MCF 10A (cell line): ENCODE data around the gene KIAA0513. TPM values are rescaled to one million over a fixed set of nuclear protein-coding genes. Genes with fewer than 3 reads are reported as not detected.
A peak's percentile ranks its signal among the peaks of the same experiment; 100 is the strongest.

ENCODE experiments used
- BruUV-seq: library from RNA; stranded (reverse); fragments of 400-500 nt; replicated peaks from 2 replicates; lab custom pipeline; 2021; lab: Mats Ljungman, UMichigan
- CTCF ChIA-PET: fragments of 300-600 bp; sonication (Branson Sonifier 250); formaldehyde crosslinking; extraction: SDS; loops from one replicate; lab custom pipeline; 2021; ENCODE audit warnings: antibody characterized with exemption, inconsistent platforms; lab: Yijun Ruan, JAX
- POLR2A ChIA-PET: fragments of 300-600, 350-650 bp; sonication (Branson Sonifier 250); formaldehyde crosslinking; extraction: SDS; loops from one replicate; lab custom pipeline; 2020; ENCODE audit warnings: antibody characterized with exemption, inconsistent platforms; lab: Yijun Ruan, JAX
- DNase-seq: peaks from one replicate; pipeline ENCODE4 v3.0.0-alpha.2; 2018; ENCODE audit not compliant: unreplicated experiment
- H3K27ac Mint-ChIP-seq: one replicate; pipeline ENCODE4 v1.8.0; 2022; ENCODE audit warnings: mild to moderate bottlenecking, low read depth, mixed read lengths; ENCODE audit not compliant: unreplicated experiment
- H3K27me3 Mint-ChIP-seq: one replicate; pipeline ENCODE4 v1.8.0; 2022; ENCODE audit warnings: mixed read lengths; ENCODE audit not compliant: insufficient read depth, unreplicated experiment
- H3K36me3 Mint-ChIP-seq: one replicate; pipeline ENCODE4 v1.8.0; 2022; ENCODE audit warnings: mild to moderate bottlenecking, moderate library complexity, mixed read lengths; ENCODE audit not compliant: insufficient read depth, unreplicated experiment
- H3K4me1 Mint-ChIP-seq: one replicate; pipeline ENCODE4 v1.8.0; 2022; ENCODE audit warnings: mixed read lengths; ENCODE audit not compliant: insufficient read depth, unreplicated experiment
- H3K4me3 Mint-ChIP-seq: one replicate; pipeline ENCODE4 v1.8.0; 2022; ENCODE audit warnings: mild to moderate bottlenecking, moderate library complexity, mixed read lengths; ENCODE audit not compliant: unreplicated experiment
- H3K9me3 Mint-ChIP-seq: one replicate; pipeline ENCODE4 v1.8.0; 2022; ENCODE audit warnings: mixed read lengths; ENCODE audit not compliant: unreplicated experiment
- intact Hi-C: fragments of 100-400 bp; cut with micrococcal nuclease; formaldehyde crosslinking; loops from 2 replicates; pipeline ENCODE4 v1.14.1; 2022
- total RNA-seq: library from RNA; stranded (reverse); gene quantifications from 2 replicates; pipeline ENCODE4 v1.2.3, GENCODE V29; 2022
- TF ChIP-seq, protein P1 (sequence below): fragments of 200-600 bp; IDR thresholded peaks from one replicate; pipeline ENCODE4 v1.8.0; 2022; ENCODE audit warnings: antibody characterized with exemption, mild to moderate bottlenecking; ENCODE audit not compliant: unreplicated experiment

The KIAA0513 gene
- total RNA-seq, 1 experiment from 2014 or later: 4.2 TPM

DNA sequence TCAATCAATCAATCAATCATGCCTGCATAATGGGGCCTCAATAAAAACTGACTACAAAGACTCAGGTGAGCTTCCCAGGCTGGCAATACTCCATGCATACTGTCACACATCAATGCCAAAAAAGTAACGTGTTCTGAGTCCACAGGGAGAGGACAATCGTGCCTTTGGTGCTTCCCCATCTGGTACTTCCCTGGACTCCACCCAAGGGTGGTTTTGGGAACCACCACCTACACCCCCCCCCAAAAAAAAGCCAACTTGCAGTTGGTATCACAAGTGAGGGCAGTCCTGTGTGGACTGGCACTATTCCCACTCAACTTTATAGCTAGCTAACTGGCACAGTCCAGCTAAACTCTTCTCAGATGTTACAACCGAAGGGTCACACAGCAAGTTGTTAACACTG lies 19.3 kb upstream of the KIAA0513 start:
- Mint-ChIP-seq H3K36me3 (peaks cover 30% of the 10 kb centered on the region), H3K27ac (no peak overlapping the region), H3K9me3 (no peaks in the 10 kb centered on the region), H3K4me3 (no peak overlapping the region), H3K4me1 (peaks cover 40% of the 10 kb centered on the region), H3K27me3 (no peaks in the 10 kb centered on the region)
- BruUV-seq: no TSS peak
- TF ChIP-seq, protein P1, sequence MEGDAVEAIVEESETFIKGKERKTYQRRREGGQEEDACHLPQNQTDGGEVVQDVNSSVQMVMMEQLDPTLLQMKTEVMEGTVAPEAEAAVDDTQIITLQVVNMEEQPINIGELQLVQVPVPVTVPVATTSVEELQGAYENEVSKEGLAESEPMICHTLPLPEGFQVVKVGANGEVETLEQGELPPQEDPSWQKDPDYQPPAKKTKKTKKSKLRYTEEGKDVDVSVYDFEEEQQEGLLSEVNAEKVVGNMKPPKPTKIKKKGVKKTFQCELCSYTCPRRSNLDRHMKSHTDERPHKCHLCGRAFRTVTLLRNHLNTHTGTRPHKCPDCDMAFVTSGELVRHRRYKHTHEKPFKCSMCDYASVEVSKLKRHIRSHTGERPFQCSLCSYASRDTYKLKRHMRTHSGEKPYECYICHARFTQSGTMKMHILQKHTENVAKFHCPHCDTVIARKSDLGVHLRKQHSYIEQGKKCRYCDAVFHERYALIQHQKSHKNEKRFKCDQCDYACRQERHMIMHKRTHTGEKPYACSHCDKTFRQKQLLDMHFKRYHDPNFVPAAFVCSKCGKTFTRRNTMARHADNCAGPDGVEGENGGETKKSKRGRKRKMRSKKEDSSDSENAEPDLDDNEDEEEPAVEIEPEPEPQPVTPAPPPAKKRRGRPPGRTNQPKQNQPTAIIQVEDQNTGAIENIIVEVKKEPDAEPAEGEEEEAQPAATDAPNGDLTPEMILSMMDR: no peak
- intact Hi-C loops: no loop called here
- ChIA-PET POLR2A (interaction anchor here (6.6 to 11.4 kb wide), 2 partner anchors 11 to 19 kb away, joined by 71 to 336 read pairs; partner anchors contain the start of gene KIAA0513), CTCF (interaction anchor here (0.6 to 1.1 kb wide), 3 partner anchors 20 to 37 kb away, joined by 3 to 4 read pairs (median 3); no protein-coding TSS in a partner anchor)
- no peak for DNase-seq

DNA sequence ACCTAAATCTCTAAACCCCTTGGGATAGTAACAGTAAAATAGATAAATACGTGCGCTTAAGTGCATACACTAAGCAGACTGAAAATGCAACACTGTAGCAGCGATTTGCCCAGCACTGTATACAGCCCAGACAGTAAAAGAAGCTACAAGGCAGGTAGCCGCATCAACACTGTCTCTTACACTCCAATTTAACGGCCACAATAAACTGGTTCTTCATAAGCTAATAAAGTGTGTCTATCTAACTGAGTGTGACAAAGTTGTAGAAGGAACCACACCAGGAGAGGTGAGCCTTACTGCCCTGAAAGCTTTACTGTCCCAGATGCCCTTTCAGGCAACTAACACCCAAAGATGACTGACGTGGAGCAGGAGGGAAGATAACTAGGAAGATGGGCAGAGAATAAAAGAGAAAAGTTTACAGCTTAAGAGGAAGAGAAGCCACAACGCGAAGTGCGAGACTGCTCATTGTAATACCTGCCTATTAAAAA lies 17.1 kb upstream of the KIAA0513 start:
- TSS peak; percentile 36 for BruUV-seq
- POLR2A ChIA-PET: interaction anchor here (0.5 to 11.4 kb wide), 10 partner anchors 10 to 736 kb away, joined by 3 to 336 read pairs (median 9); partner anchors contain the start of gene KIAA0513
- DNase-seq: no peak
- H3K36me3 Mint-ChIP-seq: peaks cover 30% of the 10 kb centered on the region
- peaks cover 21% of the 10 kb centered on the region for H3K4me1 Mint-ChIP-seq
- TF ChIP-seq, protein P1: no peak
- H3K27me3 Mint-ChIP-seq: no peaks in the 10 kb centered on the region
- H3K27ac Mint-ChIP-seq: peak overlapping the region; percentile 99
- CTCF ChIA-PET: interaction anchor here (0.6 to 1.4 kb wide), 6 partner anchors 11 to 140 kb away, joined by 3 to 7 read pairs (median 3); no protein-coding TSS in a partner anchor
- no peaks in the 10 kb centered on the region for H3K9me3 Mint-ChIP-seq
- peak overlapping the region; percentile 84 for H3K4me3 Mint-ChIP-seq
- intact Hi-C loops: no loop called here

DNA sequence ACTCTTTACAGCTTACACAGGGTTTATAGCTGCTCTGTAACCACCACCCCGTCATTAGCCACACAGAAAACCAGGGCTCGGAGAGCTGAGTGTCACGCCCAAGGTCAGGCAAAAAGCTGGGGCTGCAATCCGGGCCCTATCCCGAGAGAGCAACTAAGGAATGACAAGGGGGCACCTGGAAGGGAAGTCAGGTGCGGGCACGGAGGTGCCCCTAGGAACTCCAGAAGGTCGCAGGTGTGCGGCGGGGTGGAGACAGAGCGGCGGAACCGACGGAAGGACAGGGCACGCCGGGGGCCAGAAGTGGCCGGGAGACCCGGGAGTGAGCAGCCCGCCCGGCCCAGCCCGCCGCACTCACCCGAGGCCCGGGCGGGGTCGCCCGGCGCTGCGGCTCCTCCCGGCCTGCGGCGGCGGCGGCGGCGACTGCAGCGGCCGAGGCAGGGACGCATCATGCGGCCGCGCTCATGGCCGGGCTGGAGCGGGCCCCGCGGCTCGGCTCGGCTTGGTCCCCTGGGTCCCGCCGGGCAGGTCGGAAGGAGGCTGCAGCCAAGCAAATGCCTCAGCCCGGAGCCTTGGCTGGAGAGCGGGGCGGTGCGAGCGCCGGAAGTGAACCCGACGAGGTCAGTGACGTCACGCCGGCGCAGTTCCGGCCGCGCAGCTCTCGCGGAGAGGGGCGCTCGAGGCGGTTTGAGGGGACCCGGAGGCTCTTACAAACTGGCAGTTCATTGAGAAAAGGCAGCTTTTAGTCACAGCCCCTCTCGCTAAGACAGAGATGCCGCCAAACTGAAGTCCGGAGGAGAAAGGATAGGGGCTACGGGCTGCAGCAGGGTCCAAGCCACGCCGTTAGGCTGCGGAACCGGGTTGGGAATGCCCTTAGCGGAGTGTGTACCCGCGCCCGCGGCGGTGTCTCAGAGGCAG lies 16.4 kb upstream of the KIAA0513 start, which contains the start of gene ZDHHC7:
ZDHHC7 (minus strand) TSS at position 605 of the 915 bp plus-strand sequence. CDS start 20,917 bp downstream, outside the sequence.
- peak within 1 kb of the TSS; percentile 99 for H3K27ac Mint-ChIP-seq
- intact Hi-C loops: loop anchor here (1.0 kb wide), 1 partner anchor 75 kb away; no protein-coding TSS in a partner anchor
- BruUV-seq: no TSS peak
- H3K27me3 Mint-ChIP-seq: no peaks in the 10 kb centered on the region
- POLR2A ChIA-PET: interaction anchor here (0.5 to 11.4 kb wide), 15 partner anchors 9 to 736 kb away, joined by 3 to 336 read pairs (median 4); partner anchors contain the start of gene KIAA0513
- peaks cover 30% of the 10 kb centered on the region for H3K36me3 Mint-ChIP-seq
- TF ChIP-seq, protein P1: no peak
- peak within 1 kb of the TSS; percentile 84 for H3K4me3 Mint-ChIP-seq
- CTCF ChIA-PET: interaction anchor here (0.5 to 1.4 kb wide), 6 partner anchors 11 to 140 kb away, joined by 3 to 7 read pairs (median 3); no protein-coding TSS in a partner anchor
- H3K9me3 Mint-ChIP-seq: no peaks in the 10 kb centered on the region
- peak; percentile 75 for DNase-seq
- peaks cover 15% of the 10 kb centered on the region for H3K4me1 Mint-ChIP-seq
